GM12865 (cell line): ENCODE results near the gene APOB.

ENCODE experiments used
- DNase-seq: peaks from one replicate; pipeline ENCODE4 v3.0.0; 2010; ENCODE audit warnings: low read depth
- H3K4me3 ChIP-seq: 2 replicates; pipeline ENCODE4 v1.5.1; 2011; ENCODE audit warnings: mild to moderate bottlenecking, low read depth, low read length, control low read depth
- TF ChIP-seq, protein P1 (sequence below): IDR thresholded peaks from 2 replicates; pipeline ENCODE4 v1.5.1; 2011; ENCODE audit warnings: low read length, control low read depth, low read depth, inconsistent platforms; ENCODE audit not compliant: insufficient read depth; ENCODE audit errors: missing control alignments

Gene APOB

DNA sequence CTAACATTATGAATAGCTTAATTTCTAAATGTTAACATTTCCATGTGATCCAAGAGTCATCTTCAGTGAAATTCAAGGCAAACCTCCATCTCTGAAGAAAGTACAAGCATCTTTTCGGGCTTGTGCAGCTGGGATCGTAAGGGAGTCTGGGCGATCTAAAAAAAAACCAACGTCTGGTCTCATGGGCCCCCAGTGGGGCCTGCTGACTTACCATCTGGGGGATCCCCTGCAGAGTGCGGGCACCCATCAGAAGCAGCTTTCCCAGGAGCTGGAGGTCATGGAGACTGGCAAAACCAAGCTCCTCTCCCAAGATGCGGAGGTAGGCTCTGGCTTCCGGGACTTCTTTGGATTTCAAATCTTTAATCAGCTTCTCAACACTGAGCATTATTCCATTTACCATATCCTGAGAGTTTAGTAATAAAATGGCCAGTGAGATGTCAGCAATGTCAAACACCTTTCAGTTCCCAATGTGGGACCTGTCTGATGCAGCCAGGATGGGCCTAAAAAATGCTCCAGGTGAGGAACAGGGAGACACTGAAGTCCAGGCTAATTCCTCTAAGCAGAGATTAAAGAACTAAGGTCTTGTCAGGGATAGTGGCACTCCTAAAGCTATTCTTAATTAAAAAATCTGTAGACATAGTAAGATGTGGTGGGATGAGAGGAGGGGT, 19.0 kb downstream of the APOB start:
- TF ChIP-seq, protein P1, sequence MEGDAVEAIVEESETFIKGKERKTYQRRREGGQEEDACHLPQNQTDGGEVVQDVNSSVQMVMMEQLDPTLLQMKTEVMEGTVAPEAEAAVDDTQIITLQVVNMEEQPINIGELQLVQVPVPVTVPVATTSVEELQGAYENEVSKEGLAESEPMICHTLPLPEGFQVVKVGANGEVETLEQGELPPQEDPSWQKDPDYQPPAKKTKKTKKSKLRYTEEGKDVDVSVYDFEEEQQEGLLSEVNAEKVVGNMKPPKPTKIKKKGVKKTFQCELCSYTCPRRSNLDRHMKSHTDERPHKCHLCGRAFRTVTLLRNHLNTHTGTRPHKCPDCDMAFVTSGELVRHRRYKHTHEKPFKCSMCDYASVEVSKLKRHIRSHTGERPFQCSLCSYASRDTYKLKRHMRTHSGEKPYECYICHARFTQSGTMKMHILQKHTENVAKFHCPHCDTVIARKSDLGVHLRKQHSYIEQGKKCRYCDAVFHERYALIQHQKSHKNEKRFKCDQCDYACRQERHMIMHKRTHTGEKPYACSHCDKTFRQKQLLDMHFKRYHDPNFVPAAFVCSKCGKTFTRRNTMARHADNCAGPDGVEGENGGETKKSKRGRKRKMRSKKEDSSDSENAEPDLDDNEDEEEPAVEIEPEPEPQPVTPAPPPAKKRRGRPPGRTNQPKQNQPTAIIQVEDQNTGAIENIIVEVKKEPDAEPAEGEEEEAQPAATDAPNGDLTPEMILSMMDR, result no peak
- no peak for DNase-seq
- no peak overlapping the region for H3K4me3 ChIP-seq

- TF ChIP-seq, protein P1, result no peak
- no peak for DNase-seq
- H3K4me3 ChIP-seq, result no peak overlapping the region
These were observed 19.7 kb downstream of the APOB start for GRCh38 chr2:21024198-21024597.

- TF ChIP-seq, protein P1, result no peak
- no peak overlapping the region for H3K4me3 ChIP-seq
- no peak for DNase-seq
These were observed 20.3 kb downstream of the APOB start for GRCh38 chr2:21023419-21024181.

DNA sequence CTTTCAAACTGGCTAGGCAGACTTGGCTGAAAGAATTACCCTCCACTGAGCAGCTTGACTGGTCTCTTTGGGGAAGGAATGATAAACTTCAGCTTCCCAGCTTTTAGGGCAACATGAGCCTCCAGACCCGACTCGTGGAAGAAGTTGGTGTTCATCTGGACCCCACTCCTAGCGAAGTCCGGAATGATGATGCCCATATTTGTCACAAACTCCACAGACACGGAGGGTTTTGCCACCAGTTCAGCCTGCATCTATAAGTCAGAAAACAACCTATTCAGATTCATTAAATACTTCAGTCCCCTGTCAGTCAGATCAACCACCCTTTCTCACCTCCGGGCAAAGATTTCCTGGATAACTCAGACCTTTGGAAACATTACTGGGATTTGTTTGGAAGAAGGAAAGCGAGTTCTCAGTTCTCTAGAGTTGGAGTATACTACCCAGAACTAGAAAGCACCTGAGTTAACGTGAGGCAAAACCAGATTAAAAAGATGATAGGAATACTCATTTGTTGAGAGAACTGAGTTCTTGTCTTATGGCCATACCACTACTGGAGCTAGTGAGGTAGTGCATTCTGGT, 21.0 kb downstream of the APOB start:
- no peak overlapping the region for H3K4me3 ChIP-seq
- DNase-seq, result no peak
- TF ChIP-seq, protein P1, result no peak

- DNase-seq, result no peak
- H3K4me3 ChIP-seq, result no peak overlapping the region
- TF ChIP-seq, protein P1, result no peak
These were observed 22.4 kb downstream of the APOB start for GRCh38 chr2:21021430-21021829.

GRCh38 chr2:21020668-21021288, 23.1 kb downstream of the APOB start:
- no peak for DNase-seq
- no peak overlapping the region for H3K4me3 ChIP-seq
- TF ChIP-seq, protein P1, result no peak
